NB4 (cell line): ENCODE measurements around the gene LCT.

Experiments
- DNase-seq: peaks from one replicate; pipeline ENCODE4 v3.0.0; 2010; ENCODE audit warnings: low read depth
- H3K4me3 ChIP-seq: one replicate; pipeline ENCODE4 v1.5.1; 2011; ENCODE audit warnings: mild to moderate bottlenecking, low read depth, low read length, moderate library complexity
- CTCF ChIP-seq: IDR thresholded peaks from one replicate; pipeline ENCODE4 v1.5.1; 2012; ENCODE audit warnings: low read depth, low read length
- MAX ChIP-seq: IDR thresholded peaks from 2 replicates; pipeline ENCODE4 v1.6.1; 2011; ENCODE audit warnings: low read depth, low read length
- MYC ChIP-seq: IDR thresholded peaks from 2 replicates; pipeline ENCODE4 v1.6.1; 2011; ENCODE audit warnings: low read depth, low read length
- POLR2A ChIP-seq: IDR thresholded peaks from 2 replicates; pipeline ENCODE4 v1.6.1; 2011; ENCODE audit warnings: mild to moderate bottlenecking; ENCODE audit not compliant: insufficient read length; ENCODE audit errors: extremely low read depth

Gene LCT

GRCh38 chr2:135826544-135826943 lies 10.4 kb downstream of the LCT start:
- TF ChIP-seq CTCF = no peak
- TF ChIP-seq MYC = no peak
- TF ChIP-seq POLR2A = no peak
- TF ChIP-seq MAX = no peak

GRCh38 chr2:135825550-135826176 lies 11.3 kb downstream of the LCT start:
- H3K4me3 ChIP-seq = no peak overlapping the region
- DNase-seq = no peak
- TF ChIP-seq POLR2A (no peak), CTCF (no peak), MYC (no peak), MAX (no peak)

More at GRCh38 chr2:135826544-135826943, 10.4 kb downstream of the LCT start:
- DNase-seq = peak; percentile 65
- no peak overlapping the region for H3K4me3 ChIP-seq

- no peak for DNase-seq
- H3K4me3 ChIP-seq = no peak overlapping the region
- TF ChIP-seq CTCF (no peak), MYC (no peak), POLR2A (no peak), MAX (no peak)
Measured at GRCh38 chr2:135825131-135825530, 11.9 kb downstream of the LCT start.

- H3K4me3 ChIP-seq = no peak overlapping the region
- peak; percentile 30 for DNase-seq
- TF ChIP-seq CTCF = no peak
- no peak for TF ChIP-seq MYC
- no peak for TF ChIP-seq MAX
- TF ChIP-seq POLR2A = no peak
Measured at GRCh38 chr2:135822855-135823254, 14.1 kb downstream of the LCT start.

GRCh38 chr2:135821190-135821589 lies 15.8 kb downstream of the LCT start:
- no peak for TF ChIP-seq MYC
- peak; percentile 49 for DNase-seq
- peak overlapping the region; percentile 9 for H3K4me3 ChIP-seq

- peak; percentile 96 for DNase-seq
- TF ChIP-seq POLR2A = peak; percentile 32
- TF ChIP-seq MAX = no peak
- TF ChIP-seq MYC = peak; percentile 21; the same call in 1 of the 2 replicates
- H3K4me3 ChIP-seq = peak overlapping the region; percentile 37
Measured at GRCh38 chr2:135820003-135820618, 16.9 kb downstream of the LCT start.
